Peyer's patch (tissue), 4 donors: ENCODE data around the gene MAST4. TPM values are rescaled to one million over a fixed set of nuclear protein-coding genes. Genes with fewer than 3 reads are reported as not detected.

Experiments
- DNase-seq, 3 donors: peaks; one replicate each; pipeline ENCODE4 v3.0.0-alpha.2; 2017 to 2019
- H3K27ac ChIP-seq, 4 donors: fragments of 200-600 bp; sonication (generic); one replicate each; pipeline ENCODE4 v1.5.1; 2016 to 2019
- H3K27me3 ChIP-seq, 2 donors: fragments of 200-600 bp; sonication (generic); one replicate each; pipeline ENCODE4 v1.5.1; 2019
- H3K36me3 ChIP-seq, 3 donors: fragments of 200-600 bp; sonication (generic); one replicate each; pipeline ENCODE4 v1.5.1; 2016 to 2019
- H3K4me1 ChIP-seq, 4 donors: fragments of 200-600 bp; sonication (generic); one replicate each; pipeline ENCODE4 v1.5.1; 2016 to 2019
- H3K4me3 ChIP-seq, 4 donors: fragments of 200-600 bp; sonication (generic); 1 replicate in 3 of 4; 2 replicates in 1 of 4; pipeline ENCODE4 v1.5.1; 2016 to 2019; ENCODE audit warnings: mild to moderate bottlenecking in 1 of 4
- H3K9me3 ChIP-seq, 4 donors: fragments of 200-600 bp; sonication (generic); one replicate each; pipeline ENCODE4 v1.5.1; 2016 to 2019; ENCODE audit warnings: mild to moderate bottlenecking in 1 of 4
- CTCF ChIP-seq, 6 experiments: fragments of 450-650 bp in 4 of 6; fragments of 200-600 bp in 2 of 6; sonication (generic) in 1 of 6; IDR thresholded peaks; one replicate each; pipeline ENCODE4 v1.5.1; 2017 to 2019; ENCODE audit warnings: antibody characterized with exemption in 6 of 6, mild to moderate bottlenecking in 3 of 6, moderate library complexity in 1 of 6
- POLR2A ChIP-seq, 2 donors: fragments of 450-650 bp; IDR thresholded peaks; one replicate each; pipeline ENCODE4 v1.5.1; 2017; ENCODE audit warnings: antibody characterized with exemption in 2 of 2, mild to moderate bottlenecking in 2 of 2, moderate library complexity in 2 of 2
- total RNA-seq, 4 donors: library from RNA; depleted of rRNA; stranded (reverse); fragments of >200 nt; gene quantifications; one replicate each; pipeline ENCODE4 v1.1.0, GENCODE V29; 2016

The MAST4 gene
- total RNA-seq, 4 donors from 2014 or later: 20.2 to 23.1 (median 21.4) TPM

GRCh38 chr5:66958201-66958979 is 362.2 kb downstream of the MAST4 start:
- H3K4me3 ChIP-seq: peak overlapping the region in 2 of 4 donors; percentile 4 to 27
- peak overlapping the region in 2 of 4 donors; percentile 7 to 24 for H3K27ac ChIP-seq

DNA sequence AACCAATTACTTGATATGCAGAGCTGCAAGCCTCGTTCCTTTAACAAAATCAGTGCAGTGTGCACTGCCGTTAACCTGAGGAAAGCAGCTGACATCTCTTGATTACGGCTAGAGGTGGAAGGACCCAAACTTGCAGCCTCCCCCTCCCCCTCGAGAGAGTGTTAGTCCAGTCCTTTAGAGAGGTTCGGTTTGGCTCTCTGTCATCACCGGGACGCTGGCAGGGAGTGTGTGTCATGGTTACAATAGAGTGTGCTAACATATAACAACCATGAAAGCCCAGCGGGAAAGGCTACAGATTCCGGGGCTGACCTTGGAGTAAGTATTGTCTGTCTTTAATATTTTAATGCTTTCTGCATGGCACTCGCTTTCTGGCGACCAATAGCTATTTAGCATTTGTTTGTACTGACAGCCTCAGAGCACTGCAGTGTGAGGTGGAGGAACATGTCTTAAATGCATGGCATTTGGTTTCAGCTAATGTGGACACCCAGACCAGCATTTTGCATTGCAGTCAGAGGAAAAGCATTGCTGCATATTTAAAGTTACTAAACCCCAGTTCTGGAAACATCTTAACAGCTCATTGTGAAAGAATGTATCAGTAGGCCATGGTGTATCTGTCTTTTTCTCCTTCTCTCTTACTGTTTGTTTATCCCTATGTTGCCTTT is 362.9 kb downstream of the MAST4 start:
- H3K36me3 ChIP-seq: no peaks in the 10 kb centered on the region
- peaks cover 0 to 7% (median 0%) of the 10 kb centered on the region in 4 donors for H3K4me1 ChIP-seq
- H3K9me3 ChIP-seq: no peaks in the 10 kb centered on the region
- no peaks in the 10 kb centered on the region for H3K27me3 ChIP-seq
- TF ChIP-seq CTCF (IDR thresholded peaks at IDR 0.05): no peak
- DNase-seq: no peak
- H3K27ac ChIP-seq: peak overlapping the region in 3 of 4 donors; percentile 7 to 24 (median 21)
- peak overlapping the region in 2 of 4 donors; percentile 4 to 27 for H3K4me3 ChIP-seq

More at GRCh38 chr5:66958201-66958979, 362.2 kb downstream of the MAST4 start:
- TF ChIP-seq CTCF (IDR thresholded peaks at IDR 0.05) (no peak), POLR2A (IDR thresholded peaks at IDR 0.05) (no peak)
- Histone ChIP-seq H3K9me3 (no peaks in the 10 kb centered on the region), H3K27me3 (no peaks in the 10 kb centered on the region), H3K36me3 (no peaks in the 10 kb centered on the region), H3K4me1 (peaks cover 0 to 7% (median 0%) of the 10 kb centered on the region in 4 donors)
- DNase-seq: no peak

DNA sequence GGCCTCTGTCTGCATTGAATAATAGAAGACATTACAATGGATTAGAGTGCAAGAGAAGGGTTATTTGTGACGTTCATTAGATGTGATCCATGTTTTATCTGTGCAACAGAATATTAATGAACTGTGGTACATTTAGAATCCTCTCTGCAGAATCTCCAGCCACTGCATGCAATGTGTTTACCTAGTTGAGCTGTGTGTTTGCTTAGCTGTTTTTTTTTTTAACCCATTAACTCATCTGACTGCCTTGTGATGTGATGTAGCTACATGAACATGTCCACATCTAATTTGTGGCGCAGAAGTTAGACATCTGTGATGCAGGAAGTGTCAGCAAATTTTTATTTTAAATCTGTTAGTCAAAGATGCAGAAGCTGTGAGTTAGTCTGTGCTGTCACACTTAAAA is 363.5 kb downstream of the MAST4 start:
- no peak overlapping the region for H3K27ac ChIP-seq
- peaks cover 0 to 7% (median 0%) of the 10 kb centered on the region in 4 donors for H3K4me1 ChIP-seq
- no peak for DNase-seq
- no peak overlapping the region for H3K4me3 ChIP-seq
- H3K27me3 ChIP-seq: no peaks in the 10 kb centered on the region
- TF ChIP-seq CTCF (IDR thresholded peaks at IDR 0.05) (no peak), POLR2A (IDR thresholded peaks at IDR 0.05) (no peak)
- H3K36me3 ChIP-seq: no peaks in the 10 kb centered on the region
- no peaks in the 10 kb centered on the region for H3K9me3 ChIP-seq

- no peak overlapping the region for H3K27ac ChIP-seq
- no peaks in the 10 kb centered on the region for H3K9me3 ChIP-seq
- no peaks in the 10 kb centered on the region for H3K36me3 ChIP-seq
- peaks cover 0 to 7% (median 0%) of the 10 kb centered on the region in 4 donors for H3K4me1 ChIP-seq
- TF ChIP-seq POLR2A (IDR thresholded peaks at IDR 0.05): no peak
- no peak for TF ChIP-seq CTCF (IDR thresholded peaks at IDR 0.05)
- H3K27me3 ChIP-seq: no peaks in the 10 kb centered on the region
- peak in 1 of 3 donors; percentile 48 for DNase-seq
- no peak overlapping the region for H3K4me3 ChIP-seq
Observed at GRCh38 chr5:66960369-66961137, 364.4 kb downstream of the MAST4 start.

GRCh38 chr5:66963559-66963971 is 367.4 kb downstream of the MAST4 start:
- H3K27ac ChIP-seq: no peak overlapping the region
- no peak overlapping the region for H3K4me3 ChIP-seq
- H3K27me3 ChIP-seq: no peaks in the 10 kb centered on the region
- TF ChIP-seq POLR2A (IDR thresholded peaks at IDR 0.05) (no peak), CTCF (IDR thresholded peaks at IDR 0.05) (no peak)
- DNase-seq: no peak
- no peaks in the 10 kb centered on the region for H3K36me3 ChIP-seq
- no peaks in the 10 kb centered on the region for H3K9me3 ChIP-seq
- peaks cover 0 to 7% (median 0%) of the 10 kb centered on the region in 4 donors for H3K4me1 ChIP-seq
